SK-N-MC (cell line): Measurements from ENCODE around the gene ALS2CL.

Experiments
- EZH2 ChIP-seq: fragments of 200-600 bp; sonication (generic); IDR thresholded peaks from one replicate; pipeline ENCODE4 v1.6.1; 2017; ENCODE audit warnings: antibody characterized with exemption
- POLR2AphosphoS5 ChIP-seq: IDR thresholded peaks from 2 replicates; pipeline ENCODE4 v1.6.1; 2012; ENCODE audit warnings: mild to moderate bottlenecking, low read depth, low read length, borderline replicate concordance

- TF ChIP-seq EZH2 = no peak
- TF ChIP-seq POLR2AphosphoS5 = no peak
These were observed 17.3 kb upstream of the ALS2CL start for GRCh38 chr3:46710671-46711295.
